ENCODE measurements around the gene SYNRG.
A peak's percentile ranks its signal among the peaks of the same experiment; 100 is the strongest.
"Not testable (repeated sequence)": the region's sequence is repeated elsewhere in the genome, so short reads cannot be mapped to it uniquely, and the experiment has no call there.

SYNRG gene

DNA sequence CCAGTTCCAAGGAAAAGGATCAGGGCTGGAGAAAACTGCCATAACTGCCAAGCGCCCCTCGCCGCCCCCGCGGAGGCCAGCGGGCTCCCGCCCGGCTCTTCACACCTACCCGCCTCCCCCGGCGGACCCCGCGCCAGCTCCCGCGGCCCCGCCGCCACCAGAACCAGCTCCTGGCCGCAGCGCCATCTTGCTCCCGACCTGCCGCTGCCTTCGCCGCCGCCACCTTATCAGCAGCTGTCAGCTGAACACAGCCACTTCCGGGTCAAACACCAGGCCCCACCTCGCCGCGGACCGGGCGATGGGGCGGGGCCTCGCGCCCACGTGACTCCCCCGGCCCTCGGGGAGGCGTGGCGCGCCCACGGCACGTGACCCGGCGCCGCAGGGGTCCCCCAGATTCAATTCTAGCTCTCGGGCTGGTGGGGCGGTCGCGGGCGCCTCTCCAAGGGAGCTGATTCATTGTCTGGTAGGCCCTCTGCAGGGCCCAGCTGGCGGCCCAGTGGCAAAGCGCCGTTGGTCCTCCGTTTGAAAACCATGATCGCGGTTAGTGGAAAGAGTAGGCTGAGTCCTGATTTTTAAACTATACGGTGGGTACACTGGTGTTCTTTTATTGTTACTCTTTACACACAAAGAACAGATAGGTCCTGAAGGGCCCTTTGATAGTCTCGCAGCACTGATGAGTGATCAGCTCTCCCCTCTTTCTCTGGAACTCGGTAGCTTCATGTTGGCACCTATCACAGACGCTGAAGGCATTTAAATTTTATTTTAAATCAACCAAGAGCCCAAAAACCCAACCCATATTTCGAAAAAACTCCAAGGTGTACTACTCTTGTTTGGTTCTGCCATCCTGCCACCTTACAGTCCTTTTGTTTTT is at the start of gene SYNRG:
TSS of gene SYNRG (minus strand) at position 249 of the 871 bp plus-strand sequence. CDS start at position 186, 63 bp downstream.
- DNase-seq (ENCODE audit: low read depth in 1 of 2, low spot score in 1 of 2) = peak; percentile 97 to 98
- no peak; the same call in 1 of the 2 replicates for TF ChIP-seq JUND (IDR thresholded peaks at IDR 0.05; ENCODE audit: low read depth)
- in situ Hi-C loops (cut with HindIII; ENCODE audit: low pct_unique_long_range_greater_than_20kb, low sequenced_read_pairs) = no loop called here

DNA sequence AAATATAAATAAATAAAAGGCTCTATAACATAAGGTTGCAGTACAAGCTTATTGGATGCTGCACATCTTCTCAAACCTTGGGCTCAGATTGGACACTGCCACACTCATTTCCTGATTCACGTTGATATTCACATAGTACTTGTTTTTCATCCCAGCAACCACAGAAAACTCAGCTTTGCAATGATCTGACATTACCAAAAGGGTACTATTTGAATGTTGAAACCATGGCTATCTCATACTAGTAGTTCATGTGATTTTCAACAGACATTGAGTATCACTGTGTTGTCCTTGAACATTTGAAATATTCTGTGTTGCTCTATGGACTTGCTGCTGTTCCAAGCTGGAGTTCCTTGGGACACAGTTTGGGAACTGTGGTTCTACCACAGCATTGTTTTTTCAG is 48.0 kb upstream of the SYNRG start:
- in situ Hi-C loops (cut with HindIII; ENCODE audit: low pct_unique_long_range_greater_than_20kb, low sequenced_read_pairs) = no loop called here
- TF ChIP-seq JUND (IDR thresholded peaks at IDR 0.05; ENCODE audit: low read depth) = no peak
- DNase-seq (ENCODE audit: low read depth in 1 of 2, low spot score in 1 of 2) = no peak

GRCh38 chr17:37651849-37652248 is 42.6 kb upstream of the SYNRG start:
- TF ChIP-seq JUND (IDR thresholded peaks at IDR 0.05; ENCODE audit: low read depth) = no peak
- in situ Hi-C loops (cut with HindIII; ENCODE audit: low pct_unique_long_range_greater_than_20kb, low sequenced_read_pairs) = no loop called here
- DNase-seq (ENCODE audit: low read depth in 1 of 2, low spot score in 1 of 2) = no peak

GRCh38 chr17:37650419-37651003 is 41.3 kb upstream of the SYNRG start:
- in situ Hi-C loops (cut with HindIII; ENCODE audit: low pct_unique_long_range_greater_than_20kb, low sequenced_read_pairs) = no loop called here
- no peak for TF ChIP-seq JUND (IDR thresholded peaks at IDR 0.05; ENCODE audit: low read depth)

GRCh38 chr17:37648555-37648954 is 39.3 kb upstream of the SYNRG start:
- no peak for DNase-seq (ENCODE audit: low read depth in 1 of 2, low spot score in 1 of 2)
- no peak for TF ChIP-seq JUND (IDR thresholded peaks at IDR 0.05; ENCODE audit: low read depth)
- in situ Hi-C loops (cut with HindIII; ENCODE audit: low pct_unique_long_range_greater_than_20kb, low sequenced_read_pairs) = no loop called here

More at GRCh38 chr17:37650419-37651003, 41.3 kb upstream of the SYNRG start:
- DNase-seq (ENCODE audit: low read depth in 1 of 2, low spot score in 1 of 2) = peak in 1 of 2 experiments; percentile 84

DNA sequence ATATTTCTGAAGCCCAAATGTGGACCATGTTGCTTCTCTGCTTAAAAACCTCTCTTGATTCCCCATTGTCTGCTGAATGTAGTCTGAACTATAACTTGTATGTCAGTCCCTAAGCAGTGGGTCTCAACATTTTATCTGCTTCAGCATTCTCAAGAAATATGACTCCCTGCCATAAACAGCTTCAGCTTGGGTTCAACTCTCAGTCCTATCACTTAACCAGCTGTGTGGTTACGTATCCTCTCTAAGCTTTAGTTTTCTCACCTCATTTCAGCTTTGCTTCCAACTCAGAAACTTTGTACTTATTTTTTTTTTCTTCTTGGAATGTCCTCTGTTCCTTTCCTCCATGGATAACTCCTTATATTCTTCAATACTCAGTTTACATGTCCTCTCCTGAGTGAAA is 38.6 kb upstream of the SYNRG start:
- no peak for TF ChIP-seq JUND (IDR thresholded peaks at IDR 0.05; ENCODE audit: low read depth)
- in situ Hi-C loops (cut with HindIII; ENCODE audit: low pct_unique_long_range_greater_than_20kb, low sequenced_read_pairs) = no loop called here
- DNase-seq (ENCODE audit: low read depth in 1 of 2, low spot score in 1 of 2) = no peak

DNA sequence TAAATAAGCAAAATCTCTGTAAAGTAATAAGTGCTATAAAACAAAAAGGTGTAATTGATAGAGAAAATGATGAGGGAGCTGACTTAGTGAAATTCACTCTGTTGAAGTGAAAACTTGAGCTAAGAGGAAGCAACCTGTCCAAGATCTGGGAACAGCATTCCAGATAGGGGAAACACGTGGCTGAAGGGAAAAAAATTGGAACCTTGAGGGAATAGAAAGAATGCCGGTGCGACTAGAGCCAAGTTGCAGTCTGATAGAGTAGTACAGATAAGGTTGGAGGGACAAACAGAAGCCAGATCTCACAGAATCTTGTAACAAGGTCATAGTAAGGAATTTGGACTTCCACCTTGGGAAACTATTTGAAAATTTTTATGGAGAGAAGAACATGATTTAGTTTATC is 34.7 kb upstream of the SYNRG start:
- in situ Hi-C loops (cut with HindIII; ENCODE audit: low pct_unique_long_range_greater_than_20kb, low sequenced_read_pairs) = no loop called here
- DNase-seq (ENCODE audit: low read depth in 1 of 2, low spot score in 1 of 2) = no peak
- TF ChIP-seq JUND (IDR thresholded peaks at IDR 0.05; ENCODE audit: low read depth) = no peak

DNA sequence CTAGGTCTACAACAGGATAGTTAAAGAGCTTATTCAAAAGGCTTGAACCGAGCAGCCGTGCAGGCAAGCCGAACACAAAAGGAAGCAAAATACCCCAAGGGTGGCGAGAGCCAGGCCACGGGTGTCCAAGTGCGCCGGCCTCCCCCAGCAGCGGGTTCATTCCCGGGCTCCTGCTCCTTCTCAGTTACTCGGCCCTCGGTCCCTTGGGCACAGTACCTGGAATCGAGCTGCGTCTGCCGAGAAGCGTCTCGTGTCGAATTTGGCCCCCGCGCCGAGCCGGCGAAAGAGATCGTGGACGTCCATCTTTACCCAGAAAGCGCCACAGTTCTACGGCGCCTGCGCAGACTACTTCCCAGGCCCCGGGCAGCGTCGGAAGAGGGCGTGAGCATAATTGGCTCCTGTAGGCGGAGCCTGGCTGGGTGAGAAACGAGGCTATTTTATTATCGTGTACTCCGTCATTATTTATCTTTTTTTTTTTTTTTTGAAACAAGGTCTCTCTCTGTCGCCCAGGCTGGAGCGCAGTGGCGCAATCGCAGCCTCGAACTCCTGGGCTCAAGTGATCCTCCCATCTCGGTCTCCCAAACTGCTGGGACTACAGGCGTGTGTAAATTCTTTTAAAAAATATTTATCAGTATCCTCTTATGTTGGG is 34.0 kb upstream of the SYNRG start, which contains the start of gene DDX52:
TSS of gene DDX52 (minus strand) at position 329 of the 649 bp plus-strand sequence. CDS start at position 303, 26 bp downstream.
- no peak for TF ChIP-seq JUND (IDR thresholded peaks at IDR 0.05; ENCODE audit: low read depth)
- in situ Hi-C loops (cut with HindIII; ENCODE audit: low pct_unique_long_range_greater_than_20kb, low sequenced_read_pairs) = no loop called here
- DNase-seq (ENCODE audit: low read depth in 1 of 2, low spot score in 1 of 2) = peak; percentile 87 to 93

- DNase-seq (ENCODE audit: low read depth in 1 of 2, low spot score in 1 of 2) = peak in 1 of 2 experiments; percentile 34
- no peak for TF ChIP-seq JUND (IDR thresholded peaks at IDR 0.05; ENCODE audit: low read depth)
- in situ Hi-C loops (cut with HindIII; ENCODE audit: low pct_unique_long_range_greater_than_20kb, low sequenced_read_pairs) = no loop called here
These were observed 33.5 kb upstream of the SYNRG start for GRCh38 chr17:37642681-37643080.

DNA sequence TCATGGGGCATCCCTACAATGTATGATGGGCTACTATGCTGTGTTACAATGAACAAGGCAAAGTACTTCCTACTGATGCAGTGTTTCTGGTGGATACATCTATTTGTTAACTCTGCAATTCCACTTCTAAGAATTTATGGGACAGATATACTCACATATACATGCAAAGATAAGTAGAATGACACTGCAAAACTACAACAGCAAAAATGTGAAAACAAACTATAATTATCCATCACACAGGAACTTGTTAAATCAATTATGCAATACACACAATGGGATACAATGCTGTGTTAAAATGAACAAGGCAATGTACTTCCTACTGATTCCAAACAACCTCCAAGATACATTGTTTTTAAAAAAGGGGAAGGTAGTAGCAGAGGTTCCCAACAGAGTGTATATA is 30.8 kb upstream of the SYNRG start:
- no peak for DNase-seq (ENCODE audit: low read depth in 1 of 2, low spot score in 1 of 2)
- TF ChIP-seq JUND (IDR thresholded peaks at IDR 0.05; ENCODE audit: low read depth) = no peak
- in situ Hi-C loops (cut with HindIII; ENCODE audit: low pct_unique_long_range_greater_than_20kb, low sequenced_read_pairs) = no loop called here

- no peak for TF ChIP-seq JUND (IDR thresholded peaks at IDR 0.05; ENCODE audit: low read depth)
- no peak for DNase-seq (ENCODE audit: low read depth in 1 of 2, low spot score in 1 of 2)
- in situ Hi-C loops (cut with HindIII; ENCODE audit: low pct_unique_long_range_greater_than_20kb, low sequenced_read_pairs) = no loop called here
These were observed 28.7 kb upstream of the SYNRG start for GRCh38 chr17:37637956-37638355.

- DNase-seq (ENCODE audit: low read depth in 1 of 2, low spot score in 1 of 2); in situ Hi-C loops (cut with HindIII; ENCODE audit: low pct_unique_long_range_greater_than_20kb, low sequenced_read_pairs): not testable (repeated sequence)
These were observed 7.2 kb upstream of the SYNRG start for GRCh38 chr17:37616430-37616829.

DNA sequence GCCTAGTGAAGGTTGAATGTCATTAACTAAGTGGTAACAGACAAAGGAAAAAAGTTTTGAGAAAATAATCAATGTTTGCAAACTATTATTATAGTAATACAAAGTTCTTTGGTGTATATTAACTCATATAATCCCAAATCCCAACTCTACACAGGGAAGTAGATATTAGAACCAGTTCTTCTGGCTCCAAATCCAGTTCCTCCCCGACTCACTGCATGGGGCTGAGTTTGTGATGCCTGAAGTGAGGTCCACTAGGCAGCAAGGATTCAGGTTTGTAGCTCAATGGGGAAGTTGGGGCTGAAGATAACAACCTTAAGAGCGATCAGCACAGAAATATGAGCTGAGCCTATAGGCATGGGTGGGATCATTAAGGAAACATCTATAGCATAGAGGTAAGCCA is 5.6 kb upstream of the SYNRG start:
- no peak for TF ChIP-seq JUND (IDR thresholded peaks at IDR 0.05; ENCODE audit: low read depth)
- no peak for DNase-seq (ENCODE audit: low read depth in 1 of 2, low spot score in 1 of 2)
- in situ Hi-C loops (cut with HindIII; ENCODE audit: low pct_unique_long_range_greater_than_20kb, low sequenced_read_pairs) = no loop called here
